GM23338 (cell line): ENCODE data around the gene PHACTR1. TPM values are rescaled to one million over a fixed set of nuclear protein-coding genes. Genes with fewer than 3 reads are reported as not detected.

Experiments used
- ATAC-seq: fragments of 200-7000 bp; cut with Tn5 transposase; 3 replicates; pipeline ENCODE4 v1.9.1; 2020
- DNase-seq: peaks from one replicate; pipeline ENCODE4 v3.0.0-alpha.2; 2015; ENCODE audit warnings: low spot score
- H2AFZ ChIP-seq: fragments of 200-600 bp; sonication (generic); 2 replicates; pipeline ENCODE4 v1.8.0; 2016; ENCODE audit warnings: antibody characterized with exemption, mild to moderate bottlenecking, moderate library complexity
- H3F3A ChIP-seq: fragments of 200-600 bp; sonication (generic); replicated peaks from 2 replicates; pipeline ENCODE4 v1.8.0; 2017; ENCODE audit warnings: antibody characterized with exemption, mixed run types, low read depth
- H3K27ac ChIP-seq: fragments of 200-600 bp; sonication (generic); 2 replicates; pipeline ENCODE4 v1.6.1; 2016; ENCODE audit warnings: low read depth
- H3K27me3 ChIP-seq: fragments of 200-600 bp; sonication (generic); 2 replicates; pipeline ENCODE4 v1.8.0; 2016; ENCODE audit warnings: mild to moderate bottlenecking, mixed run types, moderate library complexity; ENCODE audit not compliant: insufficient read depth
- H3K36me3 ChIP-seq: fragments of 200-600 bp; sonication (generic); 2 replicates; pipeline ENCODE4 v1.8.0; 2016; ENCODE audit warnings: mild to moderate bottlenecking; ENCODE audit not compliant: insufficient read depth
- H3K4me1 ChIP-seq: fragments of 200-600 bp; sonication (generic); 2 replicates; pipeline ENCODE4 v1.8.0; 2016; ENCODE audit warnings: mild to moderate bottlenecking, moderate library complexity; ENCODE audit not compliant: insufficient read depth
- H3K4me2 ChIP-seq: fragments of 200-600 bp; sonication (generic); 2 replicates; pipeline ENCODE4 v1.7.1; 2017; ENCODE audit warnings: mixed run types
- H3K4me3 ChIP-seq: fragments of 200-600 bp; sonication (generic); 2 replicates; pipeline ENCODE4 v1.6.1; 2016; ENCODE audit warnings: mixed run types
- H3K79me2 ChIP-seq: fragments of 200-600 bp; sonication (generic); replicated peaks from 2 replicates; pipeline ENCODE4 v1.8.0; 2017; ENCODE audit warnings: mild to moderate bottlenecking; ENCODE audit not compliant: insufficient read depth
- H3K9me2 ChIP-seq: fragments of 200-600 bp; sonication (generic); 2 replicates; pipeline ENCODE4 v1.8.0; 2017; ENCODE audit not compliant: insufficient read depth
- H4K20me1 ChIP-seq: fragments of 200-600 bp; sonication (generic); replicated peaks from 2 replicates; pipeline ENCODE4 v1.8.0; 2017; ENCODE audit warnings: mild to moderate bottlenecking; ENCODE audit not compliant: insufficient read depth
- H3K27ac Mint-ChIP-seq: 2 replicates; pipeline ENCODE4 v1.8.0; 2020; ENCODE audit warnings: inconsistent platforms, mild to moderate bottlenecking, moderate library complexity, mixed read lengths
- H3K27me3 Mint-ChIP-seq: 3 replicates; pipeline ENCODE4 v1.8.0; 2022; ENCODE audit warnings: low read depth, mild to moderate bottlenecking, moderate library complexity, mixed read lengths, inconsistent platforms; ENCODE audit not compliant: insufficient read depth, poor library complexity
- H3K36me3 Mint-ChIP-seq: 3 replicates; pipeline ENCODE4 v1.8.0; 2021; ENCODE audit warnings: low read depth, mild to moderate bottlenecking, inconsistent platforms, moderate library complexity, mixed read lengths
- H3K4me1 Mint-ChIP-seq: 3 replicates; pipeline ENCODE4 v1.8.0; 2020; ENCODE audit warnings: mild to moderate bottlenecking, inconsistent platforms, mixed read lengths
- H3K4me3 Mint-ChIP-seq: 3 replicates; pipeline ENCODE4 v1.8.0; 2021; ENCODE audit warnings: moderate library complexity, mild to moderate bottlenecking, inconsistent platforms, mixed read lengths
- H3K9me3 Mint-ChIP-seq: 3 replicates; pipeline ENCODE4 v1.8.0; 2020; ENCODE audit warnings: moderate library complexity, mild to moderate bottlenecking, inconsistent platforms, mixed read lengths
- CREB1 ChIP-seq: fragments of 250-450 bp; sonication (Bioruptor Pico); IDR thresholded peaks from 2 replicates; pipeline ENCODE4 v1.5.0; 2020; ENCODE audit warnings: low read depth, mild to moderate bottlenecking, moderate library complexity
- CTCF ChIP-seq, 2 experiments: fragments of 200-600 bp in 1 of 2; sonication (generic) in 1 of 2; conservative IDR thresholded peaks; 2 replicates each; pipeline versions ENCODE4 v1.5.1 to v1.6.1; 2016 to 2017; ENCODE audit warnings: antibody characterized with exemption in 2 of 2, low read depth in 2 of 2, mild to moderate bottlenecking in 2 of 2, moderate library complexity in 1 of 2
- ETS1 ChIP-seq: IDR thresholded peaks from 2 replicates; pipeline ENCODE4 v1.6.1; 2016; ENCODE audit warnings: antibody characterized with exemption
- EZH2 ChIP-seq: fragments of 200-600 bp; sonication (generic); IDR thresholded peaks from one replicate; pipeline ENCODE4 v1.8.0; 2017; ENCODE audit warnings: antibody characterized with exemption, mild to moderate bottlenecking, low read depth; ENCODE audit not compliant: unreplicated experiment
- EZH2phosphoT487 ChIP-seq: fragments of 200-600 bp; sonication (generic); IDR thresholded peaks from one replicate; pipeline ENCODE4 v1.8.1; 2018; ENCODE audit warnings: antibody characterized with exemption; ENCODE audit not compliant: unreplicated experiment
- JUNB ChIP-seq: IDR thresholded peaks from one replicate; pipeline ENCODE4 v1.6.1; 2016; ENCODE audit warnings: antibody characterized with exemption; ENCODE audit not compliant: unreplicated experiment
- NANOG ChIP-seq: IDR thresholded peaks from 2 replicates; pipeline ENCODE4 v1.6.1; 2016; ENCODE audit warnings: antibody characterized with exemption, borderline replicate concordance
- POLR2AphosphoS5 ChIP-seq: IDR thresholded peaks from 2 replicates; pipeline ENCODE4 v1.6.1; 2016; ENCODE audit warnings: antibody characterized with exemption, low read depth
- REST ChIP-seq: IDR thresholded peaks from one replicate; pipeline ENCODE4 v1.6.1; 2018; ENCODE audit warnings: antibody characterized with exemption; ENCODE audit not compliant: unreplicated experiment
- STAT1 ChIP-seq: IDR thresholded peaks from one replicate; pipeline ENCODE4 v1.6.1; 2016; ENCODE audit warnings: antibody characterized with exemption; ENCODE audit not compliant: unreplicated experiment
- ZNF114 ChIP-seq: fragments of 250-450 bp; sonication (Bioruptor Pico); IDR thresholded peaks from 2 replicates; pipeline ENCODE4 v1.5.0; 2020; ENCODE audit warnings: mild to moderate bottlenecking, moderate library complexity
- ZNF331 ChIP-seq: fragments of 250-450 bp; sonication (Bioruptor Pico); IDR thresholded peaks from 2 replicates; pipeline ENCODE4 v1.5.0; 2020; ENCODE audit warnings: low read depth, mild to moderate bottlenecking, moderate library complexity
- ZNF462 ChIP-seq: fragments of 250-450 bp; sonication (Bioruptor Pico); IDR thresholded peaks from 2 replicates; pipeline ENCODE4 v1.5.0; 2020; ENCODE audit warnings: mild to moderate bottlenecking, moderate library complexity
- polyA plus RNA-seq: library from polyadenylated mRNA; unstranded; fragments of >200 nt; fragmentation: Nextera tagmentation; extraction: Ambion mirVana; gene quantifications from 2 replicates; pipeline ENCODE4 v1.2.1, GENCODE V29; 2016
- total RNA-seq: library from RNA; depleted of rRNA; stranded (reverse); fragments of >200 nt; shearing (Covaris generic); gene quantifications from 2 replicates; pipeline ENCODE4 v1.2.3, GENCODE V29; 2014

The PHACTR1 gene
- total and polyA plus RNA-seq, 2 experiments from 2014 or later: 5.9 to 19.3 TPM

- Mint-ChIP-seq H3K9me3 (peaks cover 3% of the 10 kb centered on the region; the same call in 1 of the 3 replicates), H3K4me3 (no peak overlapping the region), H3K27ac (no peak overlapping the region), H3K27me3 (peaks cover 4% of the 10 kb centered on the region), H3K4me1 (peaks cover 33% of the 10 kb centered on the region), H3K36me3 (no peaks in the 10 kb centered on the region)
- TF ChIP-seq POLR2AphosphoS5 (no peak), EZH2 (no peak), NANOG (no peak), REST (no peak), JUNB (no peak), CREB1 (no peak), ZNF462 (CRISPR knock-in tag) (no peak), ZNF331 (CRISPR knock-in tag) (no peak), STAT1 (no peak), CTCF (conservative IDR thresholded peaks at IDR 0.05; ENCODE audit: low read depth in 2 of 2) (no peak), ZNF114 (CRISPR knock-in tag) (no peak), ETS1 (no peak), EZH2phosphoT487 (no peak)
- 0 out of 2 replicates have a peak, but pooled peaks cover 7% of the 10 kb centered on the region for H3K9me2 ChIP-seq
- ATAC-seq (no peak), DNase-seq (peak; percentile 2)
- H2AFZ ChIP-seq: no peak overlapping the region
- H3F3A ChIP-seq: no peaks in the 10 kb centered on the region
- H3K27ac ChIP-seq: no peak overlapping the region
- no peaks in the 10 kb centered on the region for H4K20me1 ChIP-seq
- peaks cover 15% of the 10 kb centered on the region for H3K4me1 ChIP-seq
- H3K79me2 ChIP-seq: no peaks in the 10 kb centered on the region
- no peaks in the 10 kb centered on the region for H3K27me3 ChIP-seq
- H3K36me3 ChIP-seq: no peaks in the 10 kb centered on the region
- H3K4me3 ChIP-seq: no peak overlapping the region
- no peak overlapping the region for H3K4me2 ChIP-seq
These were observed 362.6 kb downstream of the PHACTR1 start for GRCh38 chr6:13079096-13079723.
